ENCODE results near the gene CYP19A1. TPM values are rescaled to one million over a fixed set of nuclear protein-coding genes. Genes with fewer than 3 reads are reported as not detected.

Gene CYP19A1
- total and polyA plus RNA-seq, 8 donors = 0.18 to 2.7 (median 0.35) TPM; not detected in 5

DNA sequence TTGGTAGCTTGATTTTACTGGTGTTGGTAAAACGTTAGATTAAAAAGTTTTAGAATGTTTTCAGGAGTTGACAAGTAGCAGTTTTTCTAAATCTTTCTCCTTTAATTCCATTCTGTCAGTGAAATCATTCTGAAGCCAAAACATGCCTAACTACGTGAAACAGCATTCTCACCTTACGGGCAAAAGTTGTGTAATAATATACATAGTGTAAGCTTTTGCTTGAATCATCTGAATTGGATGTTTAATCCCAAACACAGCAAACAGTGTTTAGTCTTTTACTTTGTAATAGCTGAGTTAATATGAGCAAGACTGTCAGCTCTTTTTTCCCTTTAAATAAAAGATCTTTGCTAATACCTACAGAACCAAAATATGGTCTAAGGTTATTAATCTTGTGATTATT, 100.6 kb downstream of the CYP19A1 start:
- WGBS, 5 donors = 61 to 83% (median 69%) methylated on average over 3 of the region's 3 CpGs
- TF ChIP-seq EP300 (IDR thresholded peaks at IDR 0.05) (no peak), POLR2A (IDR thresholded peaks at IDR 0.05) (no peak), POLR2AphosphoS5 (IDR thresholded peaks at IDR 0.05) (no peak)
- TF ChIP-seq, protein P1, sequence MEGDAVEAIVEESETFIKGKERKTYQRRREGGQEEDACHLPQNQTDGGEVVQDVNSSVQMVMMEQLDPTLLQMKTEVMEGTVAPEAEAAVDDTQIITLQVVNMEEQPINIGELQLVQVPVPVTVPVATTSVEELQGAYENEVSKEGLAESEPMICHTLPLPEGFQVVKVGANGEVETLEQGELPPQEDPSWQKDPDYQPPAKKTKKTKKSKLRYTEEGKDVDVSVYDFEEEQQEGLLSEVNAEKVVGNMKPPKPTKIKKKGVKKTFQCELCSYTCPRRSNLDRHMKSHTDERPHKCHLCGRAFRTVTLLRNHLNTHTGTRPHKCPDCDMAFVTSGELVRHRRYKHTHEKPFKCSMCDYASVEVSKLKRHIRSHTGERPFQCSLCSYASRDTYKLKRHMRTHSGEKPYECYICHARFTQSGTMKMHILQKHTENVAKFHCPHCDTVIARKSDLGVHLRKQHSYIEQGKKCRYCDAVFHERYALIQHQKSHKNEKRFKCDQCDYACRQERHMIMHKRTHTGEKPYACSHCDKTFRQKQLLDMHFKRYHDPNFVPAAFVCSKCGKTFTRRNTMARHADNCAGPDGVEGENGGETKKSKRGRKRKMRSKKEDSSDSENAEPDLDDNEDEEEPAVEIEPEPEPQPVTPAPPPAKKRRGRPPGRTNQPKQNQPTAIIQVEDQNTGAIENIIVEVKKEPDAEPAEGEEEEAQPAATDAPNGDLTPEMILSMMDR (IDR thresholded peaks at IDR 0.05) = no peak
- Histone ChIP-seq H3K36me3 (no peaks in the 10 kb centered on the region), H3K27me3 (peaks cover 0 to 43% (median 0%) of the 10 kb centered on the region in 3 donors), H3K4me3 (no peak overlapping the region), H3K27ac (no peak overlapping the region), H3K9me3 (no peaks in the 10 kb centered on the region), H3K4me1 (no peaks in the 10 kb centered on the region)
- intact Hi-C loops (cut with DNase I; ENCODE audit: low total_unique reads) = no loop called here
- DNase-seq = no peak

DNA sequence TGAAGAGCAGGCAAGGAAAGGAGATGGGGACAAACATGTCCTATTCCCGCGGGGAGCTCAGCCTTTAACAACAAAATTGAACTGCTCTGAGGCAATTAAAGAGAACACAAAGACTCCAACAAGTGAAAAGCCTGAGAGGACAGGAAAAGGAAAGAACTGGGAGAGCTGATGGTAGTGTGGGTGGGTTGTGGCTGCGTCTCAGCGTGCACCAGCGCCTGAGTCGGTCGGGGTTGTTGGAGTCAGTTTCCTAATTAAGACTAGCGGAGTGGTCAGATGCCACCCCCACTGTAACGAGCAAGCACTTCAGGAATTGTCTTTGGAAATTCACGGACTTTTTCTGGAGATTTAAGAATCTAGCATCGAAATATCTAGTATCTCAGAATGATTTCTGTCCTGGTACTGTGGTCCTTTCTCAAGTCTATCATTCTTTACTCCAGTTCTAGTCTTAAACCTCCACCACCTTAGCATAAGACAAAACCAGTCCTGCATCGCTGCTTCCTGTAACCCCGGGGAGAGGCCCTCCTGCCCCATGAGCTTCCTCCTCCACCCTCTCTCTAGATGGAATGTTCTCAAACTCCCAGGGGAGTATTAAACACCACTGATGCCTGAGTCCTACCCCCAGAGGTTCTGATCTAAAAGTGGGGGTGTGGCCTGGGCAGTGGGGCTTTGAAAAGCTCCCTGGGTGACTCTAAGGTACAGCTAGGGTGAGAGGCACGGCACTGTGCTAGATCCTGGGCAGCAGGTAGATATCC, 104.0 kb downstream of the CYP19A1 start:
- TF ChIP-seq, protein P1 (IDR thresholded peaks at IDR 0.05) = no peak
- TF ChIP-seq POLR2A (IDR thresholded peaks at IDR 0.05) = no peak
- TF ChIP-seq EP300 (IDR thresholded peaks at IDR 0.05) = no peak
- no peak for TF ChIP-seq POLR2AphosphoS5 (IDR thresholded peaks at IDR 0.05)
- Histone ChIP-seq H3K27ac (no peak overlapping the region), H3K4me1 (no peaks in the 10 kb centered on the region), H3K4me3 (no peak overlapping the region), H3K36me3 (no peaks in the 10 kb centered on the region), H3K9me3 (no peaks in the 10 kb centered on the region), H3K27me3 (peaks cover 0 to 34% (median 0%) of the 10 kb centered on the region in 3 donors)
- WGBS, 5 donors = 69 to 84% (median 77%) methylated on average over 14 of the region's 14 CpGs
- DNase-seq = no peak
- intact Hi-C loops (cut with DNase I; ENCODE audit: low total_unique reads) = no loop called here

DNA sequence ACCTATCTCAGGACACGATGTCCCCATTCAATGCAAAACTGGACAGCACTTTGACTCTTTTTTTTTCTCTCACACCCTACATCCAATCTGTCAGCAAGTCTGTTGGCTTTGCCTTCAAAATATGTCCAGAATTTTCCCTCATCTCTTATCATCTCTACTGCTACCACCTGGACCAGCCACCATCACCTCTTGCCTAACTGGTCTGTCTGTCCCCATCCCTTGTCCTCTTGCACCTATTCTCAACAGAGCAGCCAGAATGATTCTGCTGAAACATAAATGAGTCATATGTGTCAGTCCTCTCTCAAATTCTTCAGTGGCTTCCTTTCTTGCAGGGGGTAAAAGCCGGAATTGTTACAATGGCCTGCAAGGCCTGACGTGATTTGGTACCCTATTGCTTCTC, 105.8 kb downstream of the CYP19A1 start:
- Histone ChIP-seq H3K4me3 (no peak overlapping the region), H3K27me3 (peaks cover 0 to 18% (median 0%) of the 10 kb centered on the region in 3 donors), H3K9me3 (no peaks in the 10 kb centered on the region), H3K36me3 (no peaks in the 10 kb centered on the region), H3K4me1 (no peaks in the 10 kb centered on the region), H3K27ac (no peak overlapping the region)
- WGBS, 5 donors = 82 to 85% (median 82%) methylated on average over 3 of the region's 3 CpGs
- no peak for DNase-seq
- intact Hi-C loops (cut with DNase I; ENCODE audit: low total_unique reads) = no loop called here
- TF ChIP-seq POLR2A (IDR thresholded peaks at IDR 0.05) = no peak
- no peak for TF ChIP-seq POLR2AphosphoS5 (IDR thresholded peaks at IDR 0.05)
- TF ChIP-seq, protein P1 (IDR thresholded peaks at IDR 0.05) = no peak
- no peak for TF ChIP-seq EP300 (IDR thresholded peaks at IDR 0.05)

DNA sequence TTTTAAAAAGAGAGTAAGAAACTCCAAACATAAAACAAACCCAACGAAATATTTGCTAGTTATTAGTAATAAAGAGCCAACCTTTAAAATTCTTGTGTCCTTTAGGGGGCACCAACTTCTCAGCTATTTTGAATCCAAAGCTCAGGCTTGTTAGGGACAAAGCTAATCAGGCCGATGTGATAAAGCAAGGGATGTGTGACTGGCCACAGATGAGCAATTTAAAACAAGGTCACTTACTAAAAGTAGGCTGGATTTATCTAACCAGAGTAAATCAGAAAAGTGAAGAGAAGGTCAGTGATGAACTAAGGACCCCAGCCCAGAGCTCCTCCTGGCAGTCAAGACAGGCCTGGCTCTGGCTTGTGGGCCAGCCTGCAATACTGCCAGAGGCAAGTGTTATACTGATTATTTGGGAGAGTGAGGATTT, 108.5 kb downstream of the CYP19A1 start:
- 22 to 32% (median 25%) methylated on average over 2 of the region's 2 CpGs for WGBS, 5 donors
- peak in 1 of 2 donors; percentile 59 for DNase-seq
- Histone ChIP-seq H3K27ac (no peak overlapping the region), H3K36me3 (no peaks in the 10 kb centered on the region), H3K9me3 (no peaks in the 10 kb centered on the region), H3K27me3 (peaks cover 0 to 9% (median 0%) of the 10 kb centered on the region in 3 donors), H3K4me3 (no peak overlapping the region), H3K4me1 (no peaks in the 10 kb centered on the region)
- no peak for TF ChIP-seq POLR2AphosphoS5 (IDR thresholded peaks at IDR 0.05)
- TF ChIP-seq, protein P1 (IDR thresholded peaks at IDR 0.05) = peak in 1 of 7 experiments; percentile 10
- intact Hi-C loops (cut with DNase I; ENCODE audit: low total_unique reads) = no loop called here
